MCF 10A (cell line): ENCODE results near the gene SMIM14. TPM values are rescaled to one million over a fixed set of nuclear protein-coding genes. Genes with fewer than 3 reads are reported as not detected.
"Not testable (repeated sequence)": the region's sequence is repeated elsewhere in the genome, so short reads cannot be mapped to it uniquely, and the experiment has no call there.

ENCODE experiments used
- BruUV-seq: library from RNA; stranded (reverse); fragments of 400-500 nt; replicated peaks from 2 replicates; lab custom pipeline; 2021; lab: Mats Ljungman, UMichigan
- CTCF ChIA-PET: fragments of 300-600 bp; sonication (Branson Sonifier 250); formaldehyde crosslinking; extraction: SDS; loops from one replicate; lab custom pipeline; 2021; ENCODE audit warnings: antibody characterized with exemption, inconsistent platforms; lab: Yijun Ruan, JAX
- POLR2A ChIA-PET: fragments of 300-600, 350-650 bp; sonication (Branson Sonifier 250); formaldehyde crosslinking; extraction: SDS; loops from one replicate; lab custom pipeline; 2020; ENCODE audit warnings: antibody characterized with exemption, inconsistent platforms; lab: Yijun Ruan, JAX
- DNase-seq: peaks from one replicate; pipeline ENCODE4 v3.0.0-alpha.2; 2018; ENCODE audit not compliant: unreplicated experiment
- H3K27ac Mint-ChIP-seq: one replicate; pipeline ENCODE4 v1.8.0; 2022; ENCODE audit warnings: mild to moderate bottlenecking, low read depth, mixed read lengths; ENCODE audit not compliant: unreplicated experiment
- H3K27me3 Mint-ChIP-seq: one replicate; pipeline ENCODE4 v1.8.0; 2022; ENCODE audit warnings: mixed read lengths; ENCODE audit not compliant: insufficient read depth, unreplicated experiment
- H3K36me3 Mint-ChIP-seq: one replicate; pipeline ENCODE4 v1.8.0; 2022; ENCODE audit warnings: mild to moderate bottlenecking, moderate library complexity, mixed read lengths; ENCODE audit not compliant: insufficient read depth, unreplicated experiment
- H3K4me1 Mint-ChIP-seq: one replicate; pipeline ENCODE4 v1.8.0; 2022; ENCODE audit warnings: mixed read lengths; ENCODE audit not compliant: insufficient read depth, unreplicated experiment
- H3K4me3 Mint-ChIP-seq: one replicate; pipeline ENCODE4 v1.8.0; 2022; ENCODE audit warnings: mild to moderate bottlenecking, moderate library complexity, mixed read lengths; ENCODE audit not compliant: unreplicated experiment
- H3K9me3 Mint-ChIP-seq: one replicate; pipeline ENCODE4 v1.8.0; 2022; ENCODE audit warnings: mixed read lengths; ENCODE audit not compliant: unreplicated experiment
- CTCF ChIP-seq: fragments of 200-600 bp; IDR thresholded peaks from one replicate; pipeline ENCODE4 v1.8.0; 2022; ENCODE audit warnings: antibody characterized with exemption, mild to moderate bottlenecking; ENCODE audit not compliant: unreplicated experiment
- intact Hi-C: fragments of 100-400 bp; cut with micrococcal nuclease; formaldehyde crosslinking; loops from 2 replicates; pipeline ENCODE4 v1.14.1; 2022
- total RNA-seq: library from RNA; stranded (reverse); gene quantifications from 2 replicates; pipeline ENCODE4 v1.2.3, GENCODE V29; 2022

The SMIM14 gene
- total RNA-seq, 1 experiment from 2014 or later, result 27.3 TPM

GRCh38 chr4:39682138-39682537, 43.5 kb upstream of the SMIM14 start:
- ChIA-PET CTCF (no interaction called here), POLR2A (interaction anchor here (0.6 kb wide), 2 partner anchors 22 to 337 kb away, joined by 3 to 5 read pairs; no protein-coding TSS in a partner anchor)
- no peaks in the 10 kb centered on the region for H3K36me3 Mint-ChIP-seq
- DNase-seq, result no peak
- no peaks in the 10 kb centered on the region for H3K4me1 Mint-ChIP-seq
- no peaks in the 10 kb centered on the region for H3K9me3 Mint-ChIP-seq
- BruUV-seq, result no TSS peak
- H3K27ac Mint-ChIP-seq, result no peak overlapping the region
- peaks cover 20% of the 10 kb centered on the region for H3K27me3 Mint-ChIP-seq
- H3K4me3 Mint-ChIP-seq, result no peak overlapping the region
- intact Hi-C loops, result no loop called here
- TF ChIP-seq CTCF, result no peak

GRCh38 chr4:39681003-39681402, 42.3 kb upstream of the SMIM14 start:
- DNase-seq, H3K9me3 Mint-ChIP-seq, H3K36me3 Mint-ChIP-seq, BruUV-seq, H3K4me3 Mint-ChIP-seq, H3K4me1 Mint-ChIP-seq, H3K27ac Mint-ChIP-seq, intact Hi-C loops: not testable (repeated sequence)
- POLR2A ChIA-PET, result interaction anchor here (0.6 kb wide), 1 partner anchor 569 kb away, joined by 5 read pairs; no protein-coding TSS in a partner anchor
- peaks cover 20% of the 10 kb centered on the region for H3K27me3 Mint-ChIP-seq
- CTCF ChIA-PET, result interaction anchor here (0.5 to 0.6 kb wide), 2 partner anchors 130 to 756 kb away, joined by 3 read pairs; no protein-coding TSS in a partner anchor

GRCh38 chr4:39675681-39676080, 37.0 kb upstream of the SMIM14 start:
- intact Hi-C loops, result not testable (repeated sequence)
- peaks cover 20% of the 10 kb centered on the region for H3K27me3 Mint-ChIP-seq

GRCh38 chr4:39670296-39670695, 31.6 kb upstream of the SMIM14 start:
- BruUV-seq, CTCF ChIA-PET: not testable (repeated sequence)

More at GRCh38 chr4:39675681-39676080, 37.0 kb upstream of the SMIM14 start:
- BruUV-seq, H3K36me3 Mint-ChIP-seq, H3K4me3 Mint-ChIP-seq, H3K27ac Mint-ChIP-seq, DNase-seq, H3K4me1 Mint-ChIP-seq, H3K9me3 Mint-ChIP-seq, POLR2A ChIA-PET: not testable (repeated sequence)
- CTCF ChIA-PET, result interaction anchor here (0.8 kb wide), 1 partner anchor 16 kb away, joined by 6 read pairs; no protein-coding TSS in a partner anchor

GRCh38 chr4:39668887-39669286, 30.2 kb upstream of the SMIM14 start:
- no TSS peak for BruUV-seq
- ChIA-PET POLR2A (interaction anchor here (0.6 to 1.1 kb wide), 3 partner anchors 16 to 57 kb away, joined by 3 read pairs; partner anchors contain the start of gene UBE2K), CTCF (interaction anchor here (0.7 kb wide), 1 partner anchor 39 kb away, joined by 3 read pairs; no protein-coding TSS in a partner anchor)

More at GRCh38 chr4:39670296-39670695, 31.6 kb upstream of the SMIM14 start:
- H3K27me3 Mint-ChIP-seq, H3K4me3 Mint-ChIP-seq, H3K4me1 Mint-ChIP-seq, H3K27ac Mint-ChIP-seq, DNase-seq, intact Hi-C loops, POLR2A ChIA-PET, H3K9me3 Mint-ChIP-seq, H3K36me3 Mint-ChIP-seq: not testable (repeated sequence)

More at GRCh38 chr4:39668887-39669286, 30.2 kb upstream of the SMIM14 start:
- intact Hi-C loops, result no loop called here
- no peak overlapping the region for H3K4me3 Mint-ChIP-seq
- H3K27ac Mint-ChIP-seq, result no peak overlapping the region
- H3K36me3 Mint-ChIP-seq, result no peaks in the 10 kb centered on the region
- no peaks in the 10 kb centered on the region for H3K9me3 Mint-ChIP-seq
- H3K27me3 Mint-ChIP-seq, result no peaks in the 10 kb centered on the region
- no peak for DNase-seq
- no peak for TF ChIP-seq CTCF
- H3K4me1 Mint-ChIP-seq, result peaks cover 10% of the 10 kb centered on the region
